ENCODE results near the gene SRPK3. TPM values are rescaled to one million over a fixed set of nuclear protein-coding genes. Genes with fewer than 3 reads are reported as not detected.

Gene SRPK3
- total RNA-seq, 2 experiments from 2014 or later = 0.09 TPM; not detected in 1

GRCh38 chrX:153779891-153780677, 757 bp upstream of the SRPK3 start:
- no peak for DNase-seq
- H3K9me3 Mint-ChIP-seq = no peaks in the 10 kb centered on the region
- intact Hi-C loops (cut with micrococcal nuclease) = no loop called here
- ChIA-PET CTCF (interaction anchor here (1.3 to 1.4 kb wide), 2 partner anchors 17 to 112 kb away, joined by 3 read pairs; no protein-coding TSS in a partner anchor), POLR2A (interaction anchor here (0.6 to 1.0 kb wide), 2 partner anchors 8 to 9 kb away, joined by 3 read pairs; no protein-coding TSS in a partner anchor)
- H3K4me3 Mint-ChIP-seq = no peak overlapping the region
- H3K36me3 Mint-ChIP-seq (ENCODE audit: low read depth) = no peaks in the 10 kb centered on the region
- no peak for TF ChIP-seq CTCF (IDR thresholded peaks at IDR 0.05)
- H3K27ac Mint-ChIP-seq = no peak overlapping the region
- H3K4me1 Mint-ChIP-seq (ENCODE audit: low read depth) = no peaks in the 10 kb centered on the region
- ATAC-seq = no peak
- peaks cover 5% of the 10 kb centered on the region for H3K27me3 Mint-ChIP-seq

- peaks cover 5% of the 10 kb centered on the region for H3K27me3 Mint-ChIP-seq
- no peaks in the 10 kb centered on the region for H3K9me3 Mint-ChIP-seq
- no peaks in the 10 kb centered on the region for H3K4me1 Mint-ChIP-seq (ENCODE audit: low read depth)
- H3K27ac Mint-ChIP-seq = no peak overlapping the region
- intact Hi-C loops (cut with micrococcal nuclease) = no loop called here
- ChIA-PET POLR2A (interaction anchor here (1.0 kb wide), 1 partner anchor 8 kb away, joined by 3 read pairs; no protein-coding TSS in a partner anchor), CTCF (no interaction called here)
- DNase-seq (no peak), ATAC-seq (no peak)
- no peak overlapping the region for H3K4me3 Mint-ChIP-seq
- H3K36me3 Mint-ChIP-seq (ENCODE audit: low read depth) = peaks cover 1% of the 10 kb centered on the region
- no peak for TF ChIP-seq CTCF (IDR thresholded peaks at IDR 0.05)
These were observed 697 bp downstream of the SRPK3 start for GRCh38 chrX:153781428-153782047.

- Mint-ChIP-seq H3K27me3 (peaks cover 5% of the 10 kb centered on the region), H3K4me1 (ENCODE audit: low read depth) (no peaks in the 10 kb centered on the region), H3K36me3 (ENCODE audit: low read depth) (peaks cover 2% of the 10 kb centered on the region), H3K9me3 (no peaks in the 10 kb centered on the region), H3K4me3 (no peak overlapping the region), H3K27ac (no peak overlapping the region)
- no peak for TF ChIP-seq CTCF (IDR thresholded peaks at IDR 0.05)
- ATAC-seq = no peak
- intact Hi-C loops (cut with micrococcal nuclease) = no loop called here
- no peak for DNase-seq
- ChIA-PET POLR2A (no interaction called here), CTCF (no interaction called here)
These were observed 1.5 kb downstream of the SRPK3 start for GRCh38 chrX:153782313-153782712.

- H3K36me3 Mint-ChIP-seq (ENCODE audit: low read depth) = peaks cover 2% of the 10 kb centered on the region
- no peak overlapping the region for H3K27ac Mint-ChIP-seq
- no peaks in the 10 kb centered on the region for H3K4me1 Mint-ChIP-seq (ENCODE audit: low read depth)
- CTCF ChIA-PET = no interaction called here
- no peak for DNase-seq
- intact Hi-C loops (cut with micrococcal nuclease) = no loop called here
- H3K9me3 Mint-ChIP-seq = no peaks in the 10 kb centered on the region
- H3K4me3 Mint-ChIP-seq = no peak overlapping the region
- POLR2A ChIA-PET = no interaction called here
- TF ChIP-seq CTCF (IDR thresholded peaks at IDR 0.05) = no peak
- H3K27me3 Mint-ChIP-seq = peaks cover 5% of the 10 kb centered on the region
- no peak for ATAC-seq
These were observed 2.0 kb downstream of the SRPK3 start for GRCh38 chrX:153782871-153783270.

GRCh38 chrX:153783378-153784013, 2.7 kb downstream of the SRPK3 start:
- ChIA-PET POLR2A (no interaction called here), CTCF (no interaction called here)
- no peaks in the 10 kb centered on the region for H3K9me3 Mint-ChIP-seq

More at GRCh38 chrX:153783378-153784013, 2.7 kb downstream of the SRPK3 start:
- no peak overlapping the region for H3K27ac Mint-ChIP-seq
- no peaks in the 10 kb centered on the region for H3K4me1 Mint-ChIP-seq (ENCODE audit: low read depth)
- intact Hi-C loops (cut with micrococcal nuclease) = no loop called here
- H3K36me3 Mint-ChIP-seq (ENCODE audit: low read depth) = peaks cover 2% of the 10 kb centered on the region
- no peak overlapping the region for H3K4me3 Mint-ChIP-seq
- no peak for DNase-seq
- TF ChIP-seq CTCF (IDR thresholded peaks at IDR 0.05) = no peak
- H3K27me3 Mint-ChIP-seq = peaks cover 5% of the 10 kb centered on the region
- ATAC-seq = no peak
